Gastrocnemius medialis (tissue), 4 donors: Measurements from ENCODE around the gene NTSR2.

ENCODE experiments used
- POLR2A ChIP-seq, 2 donors: fragments of 450-650 bp; IDR thresholded peaks; one replicate each; pipeline ENCODE4 v1.6.1; 2017; ENCODE audit warnings: antibody characterized with exemption in 2 of 2, mild to moderate bottlenecking in 2 of 2, moderate library complexity in 2 of 2
- TF ChIP-seq, protein P1 (sequence below), 5 experiments: fragments of 450-650 bp in 3 of 5; fragments of 200-600 bp in 2 of 5; sonication (generic) in 2 of 5; IDR thresholded peaks in 4 of 5; conservative IDR thresholded peaks in 1 of 5; 1 replicate in 4 of 5; 2 replicates in 1 of 5; pipeline ENCODE4 v1.5.1; 2016 to 2019; ENCODE audit warnings: antibody characterized with exemption in 5 of 5, mild to moderate bottlenecking in 3 of 5, moderate library complexity in 3 of 5

GRCh38 chr2:11624893-11625292 is 45.1 kb downstream of the NTSR2 start:
- TF ChIP-seq, protein P1, sequence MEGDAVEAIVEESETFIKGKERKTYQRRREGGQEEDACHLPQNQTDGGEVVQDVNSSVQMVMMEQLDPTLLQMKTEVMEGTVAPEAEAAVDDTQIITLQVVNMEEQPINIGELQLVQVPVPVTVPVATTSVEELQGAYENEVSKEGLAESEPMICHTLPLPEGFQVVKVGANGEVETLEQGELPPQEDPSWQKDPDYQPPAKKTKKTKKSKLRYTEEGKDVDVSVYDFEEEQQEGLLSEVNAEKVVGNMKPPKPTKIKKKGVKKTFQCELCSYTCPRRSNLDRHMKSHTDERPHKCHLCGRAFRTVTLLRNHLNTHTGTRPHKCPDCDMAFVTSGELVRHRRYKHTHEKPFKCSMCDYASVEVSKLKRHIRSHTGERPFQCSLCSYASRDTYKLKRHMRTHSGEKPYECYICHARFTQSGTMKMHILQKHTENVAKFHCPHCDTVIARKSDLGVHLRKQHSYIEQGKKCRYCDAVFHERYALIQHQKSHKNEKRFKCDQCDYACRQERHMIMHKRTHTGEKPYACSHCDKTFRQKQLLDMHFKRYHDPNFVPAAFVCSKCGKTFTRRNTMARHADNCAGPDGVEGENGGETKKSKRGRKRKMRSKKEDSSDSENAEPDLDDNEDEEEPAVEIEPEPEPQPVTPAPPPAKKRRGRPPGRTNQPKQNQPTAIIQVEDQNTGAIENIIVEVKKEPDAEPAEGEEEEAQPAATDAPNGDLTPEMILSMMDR (IDR thresholded peaks at IDR 0.05 in 4 of 5, conservative IDR thresholded peaks at IDR 0.05 in 1 of 5), result no peak
- TF ChIP-seq POLR2A (IDR thresholded peaks at IDR 0.05), result no peak
